Suprapubic skin (tissue), 3 donors: Measurements from ENCODE around the gene CDC37L1.

Experiments used
- CTCF ChIP-seq, 2 donors: fragments of 200-600 bp in 1 of 2; fragments of 450-650 bp in 1 of 2; sonication (generic) in 1 of 2; IDR thresholded peaks; one replicate each; pipeline ENCODE4 v1.5.1; 2016 to 2019; ENCODE audit warnings: antibody characterized with exemption in 2 of 2, mild to moderate bottlenecking in 1 of 2, moderate library complexity in 1 of 2
- POLR2A ChIP-seq, 2 donors: fragments of 450-650 bp; IDR thresholded peaks; one replicate each; pipeline ENCODE4 v1.6.1; 2017; ENCODE audit warnings: antibody characterized with exemption in 2 of 2, mild to moderate bottlenecking in 2 of 2, moderate library complexity in 2 of 2

- TF ChIP-seq POLR2A (IDR thresholded peaks at IDR 0.05) (no peak), CTCF (IDR thresholded peaks at IDR 0.05) (no peak)
Observed at GRCh38 chr9:4756420-4756819, 77.1 kb downstream of the CDC37L1 start.
